NCI-H345 treated with DMSO at 0.1 percent for 48 hours (cell line): Measurements from ENCODE around the gene PHF12.
A peak's percentile ranks its signal among the peaks of the same experiment; 100 is the strongest.

Experiments
- DNase-seq: peaks from one replicate; lab custom pipeline; 2025; ENCODE audit not compliant: unreplicated experiment; lab: John Stamatoyannopoulos, UW

PHF12 gene

DNA sequence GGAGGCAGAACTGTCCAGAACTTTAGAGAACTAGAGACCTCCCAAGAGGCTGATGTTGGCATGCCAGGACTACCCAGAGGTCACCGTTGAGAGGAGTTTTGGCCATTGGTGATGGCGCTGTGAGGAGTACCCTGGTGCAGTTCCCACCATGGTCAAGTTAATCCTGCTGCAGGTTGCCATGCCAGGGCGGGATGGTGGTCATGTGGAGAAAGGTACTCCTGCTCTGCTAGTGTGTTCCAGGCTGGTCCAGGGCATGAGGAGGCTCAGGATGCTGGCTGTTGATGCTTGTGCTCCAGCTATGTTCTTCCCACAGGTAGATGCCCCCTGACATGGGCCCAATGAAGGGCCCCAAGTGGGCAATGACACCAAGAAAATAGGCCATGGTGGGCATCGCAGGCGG is 4.1 kb upstream of the PHF12 start:
- no peak for DNase-seq

DNA sequence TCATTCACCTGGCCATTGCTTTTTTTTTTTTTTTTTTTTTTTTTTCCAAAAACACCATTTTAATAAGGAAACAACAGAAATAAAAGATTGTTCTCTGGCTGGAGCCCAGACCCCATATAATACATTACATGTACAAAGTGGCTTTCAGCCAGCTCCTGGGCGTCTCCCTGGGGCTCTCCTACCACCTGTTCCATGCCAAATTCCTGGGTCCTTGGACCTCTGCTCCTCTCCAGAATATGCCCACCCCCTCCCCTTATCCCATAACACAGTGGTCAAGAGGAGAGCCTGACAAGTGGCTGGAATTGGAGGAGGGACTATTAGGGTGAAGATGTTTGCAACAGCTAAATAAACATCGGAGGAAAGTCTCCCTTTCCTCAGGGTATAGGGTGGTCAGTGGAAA is 3.6 kb upstream of the PHF12 start:
- DNase-seq = no peak

DNA sequence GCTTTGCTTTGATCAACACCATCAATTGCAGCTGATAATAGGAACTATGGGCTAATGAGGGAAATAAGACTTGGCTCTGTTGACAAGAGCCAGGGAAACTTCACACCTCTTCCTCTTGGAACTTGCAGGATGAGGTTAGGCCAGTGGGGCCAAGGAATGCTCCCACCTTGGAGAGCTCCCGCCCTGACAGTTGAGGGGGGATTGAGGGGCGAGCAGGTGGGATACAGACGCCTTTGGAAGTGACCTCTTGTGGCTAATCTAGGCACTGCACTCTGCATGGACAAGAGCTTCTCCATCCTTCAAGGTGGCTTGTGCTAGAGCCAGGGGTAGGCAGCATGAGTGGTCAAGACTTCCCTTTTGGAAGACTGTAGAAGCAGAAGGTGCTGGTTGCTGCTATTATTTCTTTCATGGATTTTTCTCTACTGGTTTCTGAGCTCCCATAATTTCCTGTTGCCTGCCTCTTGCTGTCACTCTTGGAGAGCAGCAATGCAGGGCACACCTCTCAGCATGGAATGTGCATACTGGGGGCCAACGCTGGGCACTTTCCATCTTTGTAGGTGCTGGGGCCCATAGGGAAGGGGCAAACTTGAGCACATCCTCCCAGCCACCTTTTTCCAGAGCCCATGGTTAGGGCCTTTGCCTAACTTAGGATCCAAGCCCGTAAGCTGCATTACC is 2.3 kb upstream of the PHF12 start:
- no peak for DNase-seq

DNA sequence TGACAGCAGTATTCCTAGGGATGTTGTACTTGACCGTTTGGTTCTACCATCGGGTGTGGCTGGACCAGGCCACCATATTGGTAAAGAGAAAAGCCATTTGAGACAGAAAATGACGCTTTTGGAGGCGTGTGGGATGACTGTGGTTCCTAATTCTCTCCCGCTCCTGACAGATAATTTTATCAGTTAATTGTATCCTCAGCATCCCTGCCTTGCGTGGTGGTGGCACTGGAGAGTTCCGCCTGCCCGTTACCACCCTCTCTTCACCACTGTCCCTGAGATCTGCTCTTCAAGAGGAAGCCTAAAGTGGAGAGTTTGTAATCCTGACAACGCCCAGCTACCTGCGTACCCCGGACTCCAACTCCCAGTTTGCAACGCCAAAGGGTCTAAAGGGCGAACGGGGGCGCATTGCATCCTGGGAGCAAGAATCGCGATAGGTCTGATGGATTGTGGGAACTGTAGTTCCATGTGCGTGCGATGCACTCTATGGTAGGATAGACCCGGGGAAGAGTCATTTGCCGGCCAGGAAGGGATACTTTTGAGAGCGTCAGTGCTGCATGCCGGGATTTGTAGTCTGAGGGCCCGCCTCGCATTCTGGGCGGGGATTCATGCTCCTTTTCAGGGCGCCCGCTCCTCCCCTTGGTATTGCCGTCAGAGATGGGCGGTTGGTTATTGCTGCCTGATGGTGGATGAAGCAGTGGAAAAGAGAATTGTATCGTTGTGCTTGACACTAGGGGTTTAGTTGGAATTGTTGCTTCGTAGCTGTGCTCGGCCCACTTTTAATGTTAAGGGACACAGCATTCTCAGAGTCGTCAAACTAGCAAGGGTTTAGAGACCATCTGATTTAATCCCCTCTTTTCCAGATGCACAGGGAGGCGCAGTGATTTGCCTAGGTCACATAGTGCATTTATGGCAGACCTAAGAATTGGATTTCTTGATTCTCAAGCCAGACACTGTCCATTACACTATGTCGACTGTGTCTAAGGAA is 965 bp upstream of the PHF12 start:
- peak; percentile 99 for DNase-seq

DNA sequence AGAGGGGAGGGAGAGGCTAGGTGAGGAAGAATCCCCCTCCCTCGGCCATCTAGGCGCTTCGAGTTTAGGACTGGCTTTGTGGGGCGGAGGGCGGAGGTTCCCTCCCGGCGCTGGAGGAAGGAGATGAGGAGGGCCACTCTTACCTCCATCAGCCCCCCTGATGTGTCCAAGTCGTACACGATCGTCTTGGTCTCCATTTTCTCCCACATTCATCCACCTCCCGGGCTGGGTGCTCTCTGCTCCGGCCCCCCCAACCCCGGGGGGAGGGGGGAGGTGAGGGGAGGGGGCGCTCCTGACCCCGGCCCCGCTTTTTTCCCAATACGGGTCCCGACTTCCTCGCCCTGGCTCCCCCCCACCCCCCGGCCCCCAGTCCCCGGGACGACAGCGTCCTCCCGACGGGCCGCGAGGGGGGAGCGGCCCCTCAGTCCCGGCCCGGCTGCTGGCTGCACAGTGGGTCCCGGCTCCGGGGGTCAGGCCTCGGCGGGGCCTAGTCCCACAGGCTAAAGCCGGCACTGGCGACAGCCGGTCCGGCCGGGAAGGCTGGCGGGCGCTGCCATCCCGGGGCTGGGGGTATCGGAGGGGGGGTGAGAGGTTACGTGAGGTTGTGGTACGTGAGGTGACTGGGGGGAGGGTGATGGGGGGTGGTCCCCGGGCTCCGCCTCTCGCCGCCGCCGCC is 428 bp downstream of the PHF12 start:
- DNase-seq = no peak

DNA sequence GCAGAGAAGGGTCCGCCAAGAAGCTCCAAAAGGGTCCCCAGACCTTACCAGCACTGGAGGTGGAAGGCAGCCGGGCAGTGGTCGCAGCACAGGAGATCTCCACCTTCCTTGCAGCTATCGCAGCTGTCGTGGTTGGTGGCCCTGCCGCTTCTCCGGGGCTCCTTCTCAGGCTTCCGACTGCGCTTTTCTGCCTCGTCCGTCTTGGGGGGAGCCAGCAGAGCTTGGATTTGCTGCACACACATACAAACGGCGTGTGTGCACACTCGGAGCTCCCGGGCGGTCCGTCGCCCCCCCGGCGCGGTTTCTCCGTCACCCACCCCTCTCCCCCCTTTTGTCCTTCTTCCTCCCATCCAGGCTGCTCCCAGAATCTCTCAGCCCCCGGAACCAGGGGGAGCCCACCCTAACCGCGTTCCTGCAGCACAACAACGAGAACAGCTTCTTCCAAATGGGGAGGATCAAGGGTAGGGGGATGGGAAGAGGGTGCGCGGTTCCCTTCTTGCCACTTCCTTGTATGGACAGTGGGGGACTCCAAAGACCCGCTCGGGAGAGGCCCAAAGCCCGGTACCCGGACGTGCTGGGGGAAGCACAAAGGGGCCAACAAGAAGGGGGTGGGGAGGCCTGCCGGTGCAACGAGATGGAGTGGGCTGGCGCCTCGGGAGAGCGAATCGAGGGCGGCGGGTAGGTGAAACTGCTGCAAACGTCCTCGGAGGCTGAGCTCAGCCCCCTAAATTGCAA is 1.1 kb downstream of the PHF12 start:
- no peak for DNase-seq

DNA sequence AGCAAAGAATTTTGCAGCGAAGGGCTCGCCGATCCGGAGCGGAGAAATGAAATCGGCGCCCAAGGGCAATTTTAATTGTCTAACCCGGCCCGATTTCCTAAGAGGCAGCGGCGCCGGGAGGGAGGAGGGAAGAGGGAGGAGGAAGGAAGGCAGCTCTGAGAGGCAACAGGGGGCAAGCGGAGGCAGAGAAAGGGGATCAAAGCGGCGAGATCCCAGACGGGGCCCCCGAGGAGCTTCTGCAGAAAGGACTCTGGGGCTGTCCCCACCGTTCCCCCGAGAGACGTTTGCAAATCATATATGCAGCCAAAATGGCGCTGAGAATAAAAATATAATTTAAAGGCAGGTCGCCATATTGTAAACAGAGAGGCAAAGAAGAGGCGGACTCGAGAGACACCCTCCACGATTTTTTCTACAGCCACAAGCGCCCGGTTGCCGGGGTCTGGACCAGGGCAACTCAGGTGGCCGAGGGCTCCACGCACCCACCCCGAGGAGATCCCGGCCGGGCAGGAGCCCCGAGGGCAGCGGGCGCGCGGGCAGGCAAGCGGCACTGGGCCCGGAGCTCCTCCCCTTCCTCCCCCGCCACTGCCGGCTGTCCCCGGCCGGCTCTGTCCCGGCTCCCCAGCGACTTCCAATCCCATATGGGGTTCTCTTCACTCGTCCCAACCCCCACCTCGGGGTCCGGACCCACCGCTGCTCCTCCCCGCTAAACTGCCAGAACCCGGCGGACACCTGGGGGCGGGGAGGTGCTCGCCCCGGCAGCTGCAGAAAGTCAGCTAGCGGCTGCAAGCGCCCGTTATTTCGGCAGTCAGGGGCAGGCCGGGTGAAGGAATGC is 1.9 kb downstream of the PHF12 start:
- peak; percentile 30 for DNase-seq

DNA sequence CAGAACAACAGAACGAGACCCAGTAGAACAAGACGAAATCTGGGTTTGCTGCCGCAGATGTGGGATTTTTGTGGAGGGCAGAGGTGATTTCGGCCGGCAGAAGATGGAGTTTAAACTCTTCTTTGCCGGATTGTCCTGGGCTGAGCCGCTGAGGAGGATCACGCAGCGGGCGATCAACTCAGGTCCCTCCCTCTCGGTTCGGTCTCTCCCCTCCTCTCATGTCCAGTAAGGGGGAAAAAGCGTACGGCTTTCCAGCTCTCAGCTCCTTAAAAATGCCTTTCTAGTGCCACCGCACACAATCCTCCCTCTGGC is 2.5 kb downstream of the PHF12 start:
- no peak for DNase-seq

DNA sequence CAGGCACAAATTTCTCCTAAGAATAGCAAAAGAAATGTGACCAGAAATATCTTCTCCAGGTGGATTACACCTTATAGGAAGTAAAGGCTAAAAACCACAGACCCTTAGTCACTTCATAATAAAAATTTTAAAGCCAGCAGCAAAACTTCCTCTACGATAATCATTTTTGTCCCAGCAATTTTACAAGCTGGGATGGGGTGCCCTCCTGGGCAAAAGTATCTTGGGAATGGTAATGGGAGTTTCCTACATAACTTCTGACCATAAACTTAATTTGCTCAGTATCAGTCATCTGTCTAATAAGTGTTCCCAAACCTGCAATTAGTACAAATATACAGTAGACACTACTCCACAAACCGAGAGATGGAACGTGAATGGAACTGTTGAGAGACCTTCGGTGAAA is 3.0 kb downstream of the PHF12 start:
- no peak for DNase-seq

DNA sequence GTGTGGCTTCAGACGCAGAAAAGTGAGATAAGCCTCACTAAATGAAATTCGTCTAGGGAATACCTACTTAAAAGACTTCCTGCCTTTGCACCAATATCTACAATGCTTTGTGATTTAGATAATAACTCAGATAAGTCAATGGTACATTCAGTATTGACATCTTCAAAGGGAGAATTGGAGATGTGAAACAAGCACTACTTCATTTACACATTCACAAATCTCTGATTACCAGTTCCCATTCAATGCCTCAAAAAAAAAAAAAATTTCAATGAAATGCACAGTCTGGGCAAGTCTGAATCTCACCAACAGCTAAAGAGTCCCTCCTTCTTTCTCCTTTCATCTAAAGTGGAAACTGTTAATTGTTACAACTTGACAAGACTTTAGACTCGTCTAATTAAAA is 3.7 kb downstream of the PHF12 start:
- no peak for DNase-seq

DNA sequence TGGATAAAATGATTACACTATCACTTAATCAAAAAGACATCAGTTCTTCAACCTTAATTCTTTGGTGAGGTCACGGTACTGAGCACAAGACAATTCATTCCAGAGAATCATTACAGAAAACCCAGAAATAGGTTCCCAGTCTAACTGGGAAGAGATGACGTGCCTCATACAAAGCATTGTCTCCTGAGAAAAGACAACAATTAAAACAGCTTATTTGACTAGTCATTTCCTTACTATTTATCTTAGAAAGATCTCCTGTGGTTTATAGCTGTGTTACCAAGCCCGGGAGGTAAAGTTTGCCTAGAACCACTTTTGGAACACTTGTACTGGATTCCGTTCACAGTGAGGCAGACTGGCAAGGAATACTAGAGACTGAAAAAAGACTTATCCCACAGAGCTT is 5.1 kb downstream of the PHF12 start:
- no peak for DNase-seq

DNA sequence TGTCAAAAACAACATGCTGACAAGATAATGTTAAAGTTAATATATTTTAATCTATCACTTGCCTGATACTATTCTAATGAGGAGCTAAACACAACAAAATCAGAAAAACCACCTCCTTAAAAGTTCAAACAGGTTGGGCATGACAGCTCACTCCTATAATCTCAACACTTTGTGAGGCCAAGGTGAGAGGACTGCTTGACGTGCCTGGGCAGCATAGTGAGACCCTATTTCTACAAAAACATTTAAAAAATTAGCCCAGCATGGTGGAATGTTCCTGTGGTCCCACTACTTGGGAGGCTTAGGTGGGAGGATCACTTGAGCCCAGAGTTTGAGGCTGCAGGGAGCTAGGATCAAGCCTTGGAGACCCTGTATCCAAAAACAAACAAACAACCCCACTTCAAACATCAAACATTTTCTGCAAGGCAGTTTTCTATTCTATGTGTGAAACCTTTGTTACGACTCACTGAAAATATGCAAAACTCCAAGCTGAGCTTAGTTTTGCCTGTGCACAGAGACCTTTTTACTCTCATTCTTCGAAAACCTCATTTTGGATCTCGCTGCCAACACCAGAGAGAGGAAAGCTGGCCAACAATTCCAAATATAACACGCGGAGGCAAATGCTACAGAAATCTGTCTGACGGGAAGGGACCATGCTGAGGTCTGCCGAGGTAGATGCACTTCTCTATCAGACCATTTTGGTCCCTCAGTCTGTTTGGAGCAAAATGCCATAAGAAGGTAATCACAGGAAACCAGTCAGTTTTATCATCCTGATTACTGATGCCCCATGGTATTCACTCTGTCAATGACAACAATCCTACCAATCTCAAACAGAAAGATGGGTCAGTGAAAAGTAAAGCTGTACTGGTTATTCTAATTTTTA is 6.2 kb downstream of the PHF12 start:
- DNase-seq = no peak

DNA sequence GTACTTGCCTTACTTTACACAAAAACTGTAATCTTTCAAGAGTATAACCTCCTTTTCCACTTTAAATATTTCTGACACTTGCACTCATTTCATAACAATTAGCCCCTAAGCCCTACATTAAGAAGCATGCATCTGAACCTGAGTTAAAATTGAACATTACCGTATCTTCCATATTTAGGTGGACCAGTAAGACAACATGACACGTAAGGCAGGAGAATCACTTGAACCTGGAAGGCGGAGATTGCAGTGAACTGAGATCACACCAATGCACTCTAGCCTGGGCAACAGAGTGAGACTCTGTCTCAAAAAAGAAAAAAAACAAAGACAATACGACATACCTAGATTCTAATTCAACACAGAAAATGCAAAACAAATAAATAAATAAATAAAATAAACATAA is 7.0 kb downstream of the PHF12 start:
- DNase-seq = no peak

DNA sequence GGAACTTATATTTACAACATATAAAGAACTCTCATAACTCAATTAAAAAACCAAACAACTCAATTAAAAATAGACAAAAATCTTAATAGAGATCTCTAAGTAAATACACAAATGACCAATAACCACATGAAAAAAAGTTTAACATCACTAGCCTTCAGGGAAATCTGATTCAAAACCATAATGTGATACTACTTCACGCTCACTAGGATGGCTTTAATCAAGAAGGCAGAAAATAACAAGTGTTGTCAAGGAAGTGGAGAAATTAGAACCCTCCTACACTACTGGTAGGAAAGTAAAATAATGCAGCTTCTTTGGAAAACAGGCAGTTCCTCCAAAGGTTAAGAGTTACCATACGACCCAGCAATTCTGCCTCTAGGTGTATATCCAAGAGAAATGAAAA is 8.4 kb downstream of the PHF12 start:
- no peak for DNase-seq

DNA sequence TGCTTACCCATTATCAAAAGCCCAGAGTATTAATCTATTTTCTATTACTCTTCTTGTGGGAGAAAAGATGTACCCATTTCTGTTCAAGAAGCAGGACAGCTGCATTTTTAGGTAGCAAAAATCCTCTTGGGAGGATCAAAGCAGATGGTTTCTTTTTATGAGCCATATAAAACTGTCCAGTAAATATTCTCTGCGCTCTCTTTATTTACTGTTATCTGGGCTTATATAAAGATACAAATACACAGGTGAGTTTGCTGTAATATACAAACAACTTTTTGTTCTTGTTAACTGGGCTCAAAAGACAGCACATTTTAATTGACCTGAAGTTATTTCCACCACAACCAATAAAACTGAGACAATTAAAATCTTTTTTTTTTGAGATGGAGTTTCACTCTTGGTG is 10.1 kb downstream of the PHF12 start:
- no peak for DNase-seq

DNA sequence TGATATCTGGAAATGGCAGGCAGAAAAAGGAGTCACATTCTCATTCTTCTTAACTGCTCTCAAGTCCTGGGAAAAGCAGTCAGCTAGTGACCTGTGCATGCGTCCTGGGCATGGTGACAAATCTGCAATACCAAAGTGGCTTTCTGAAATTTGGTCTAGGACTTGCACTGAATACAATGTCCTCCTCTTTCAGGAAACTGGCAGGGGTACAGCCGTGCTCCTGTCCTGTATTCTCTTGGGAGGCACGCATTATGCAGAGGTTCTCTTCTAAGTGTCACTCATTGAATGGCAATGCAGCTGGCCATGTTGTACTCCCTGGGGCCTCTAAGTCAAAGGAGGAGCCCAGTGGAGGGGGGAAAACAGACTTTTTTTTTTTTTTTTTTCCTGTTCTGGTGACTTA is 10.6 kb downstream of the PHF12 start:
- no peak for DNase-seq

DNA sequence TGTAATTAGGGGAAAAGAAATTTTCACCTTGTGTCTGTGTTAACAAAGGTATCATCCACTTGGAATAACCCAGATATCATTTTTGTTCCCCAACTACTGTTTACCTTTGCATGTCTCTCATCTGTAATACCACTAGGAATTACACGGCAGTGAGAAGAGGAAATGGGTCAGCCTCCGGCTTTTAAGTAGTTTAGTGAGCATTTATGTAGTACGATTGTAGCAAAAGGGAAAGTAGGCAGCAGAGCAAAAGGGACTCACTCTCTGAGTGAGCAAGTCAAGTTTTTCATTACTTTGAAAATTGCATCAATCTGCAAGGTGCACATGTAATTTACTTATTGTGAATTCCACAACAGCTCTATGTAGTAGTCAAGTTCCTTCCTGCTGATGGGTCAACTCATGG is 11.2 kb downstream of the PHF12 start:
- no peak for DNase-seq

DNA sequence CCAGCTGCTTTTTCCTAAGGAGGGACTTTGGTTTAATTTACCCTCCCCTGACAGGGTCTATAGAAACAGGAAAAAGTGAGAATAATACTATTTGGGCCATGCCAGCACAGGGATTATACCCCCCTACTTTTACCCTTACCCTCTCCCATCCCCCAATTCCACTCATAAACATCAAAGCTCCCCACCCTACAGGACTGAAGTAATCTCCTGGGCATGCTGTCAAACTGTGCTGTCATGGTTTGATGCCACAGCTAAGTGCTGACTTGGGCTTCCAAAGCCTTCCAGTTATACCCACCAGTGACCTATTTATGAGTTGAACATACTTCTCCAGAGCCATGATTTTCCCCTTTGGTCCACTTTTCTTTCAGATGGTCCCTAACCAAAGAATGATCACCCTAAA is 12.8 kb downstream of the PHF12 start:
- no peak for DNase-seq

DNA sequence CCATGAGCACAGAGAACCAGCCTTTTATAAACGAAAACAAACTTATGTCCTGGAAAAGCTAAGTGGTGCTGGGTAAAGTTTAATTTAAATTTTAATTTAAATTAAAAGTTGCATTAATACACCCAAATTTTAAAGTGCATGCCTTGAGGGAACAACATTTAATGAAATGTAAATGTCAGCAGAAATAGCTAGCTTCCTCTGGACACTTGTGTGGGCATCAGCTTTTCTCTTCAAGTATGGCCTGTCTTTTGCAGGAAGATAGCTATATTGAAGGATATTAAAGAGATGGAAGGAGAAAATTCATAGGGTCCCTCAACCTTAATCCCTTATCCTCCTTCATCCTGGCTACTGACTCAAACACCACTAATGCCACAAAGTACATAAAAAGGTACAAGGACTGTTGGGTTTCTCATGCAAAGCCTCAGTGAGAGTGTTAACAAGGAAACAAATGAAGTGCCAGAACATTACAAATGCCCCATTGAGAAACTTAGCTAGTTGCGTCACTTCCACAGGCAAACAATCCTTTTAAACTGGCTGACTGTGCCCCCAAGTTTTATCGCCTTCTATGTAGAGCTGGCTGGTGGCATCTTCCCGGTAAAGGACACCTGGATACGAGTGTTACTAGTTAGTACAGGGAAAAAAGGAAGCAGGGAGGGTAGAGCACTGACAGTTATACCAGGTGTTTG is 14.1 kb downstream of the PHF12 start:
- DNase-seq = no peak
